Hepatocyte (in vitro differentiated cells): Measurements from ENCODE around the gene SEC61A1.

Experiments used
- EZH2 ChIP-seq: fragments of 200-600 bp; sonication (generic); IDR thresholded peaks from 2 replicates; pipeline ENCODE4 v1.6.1; 2016; ENCODE audit warnings: antibody characterized with exemption, mild to moderate bottlenecking, borderline replicate concordance
- TF ChIP-seq, protein P1 (sequence below): fragments of 200-600 bp; sonication (generic); IDR thresholded peaks from 2 replicates; pipeline ENCODE4 v1.5.1; 2016; ENCODE audit warnings: antibody characterized with exemption, mild to moderate bottlenecking; ENCODE audit not compliant: poor library complexity

DNA sequence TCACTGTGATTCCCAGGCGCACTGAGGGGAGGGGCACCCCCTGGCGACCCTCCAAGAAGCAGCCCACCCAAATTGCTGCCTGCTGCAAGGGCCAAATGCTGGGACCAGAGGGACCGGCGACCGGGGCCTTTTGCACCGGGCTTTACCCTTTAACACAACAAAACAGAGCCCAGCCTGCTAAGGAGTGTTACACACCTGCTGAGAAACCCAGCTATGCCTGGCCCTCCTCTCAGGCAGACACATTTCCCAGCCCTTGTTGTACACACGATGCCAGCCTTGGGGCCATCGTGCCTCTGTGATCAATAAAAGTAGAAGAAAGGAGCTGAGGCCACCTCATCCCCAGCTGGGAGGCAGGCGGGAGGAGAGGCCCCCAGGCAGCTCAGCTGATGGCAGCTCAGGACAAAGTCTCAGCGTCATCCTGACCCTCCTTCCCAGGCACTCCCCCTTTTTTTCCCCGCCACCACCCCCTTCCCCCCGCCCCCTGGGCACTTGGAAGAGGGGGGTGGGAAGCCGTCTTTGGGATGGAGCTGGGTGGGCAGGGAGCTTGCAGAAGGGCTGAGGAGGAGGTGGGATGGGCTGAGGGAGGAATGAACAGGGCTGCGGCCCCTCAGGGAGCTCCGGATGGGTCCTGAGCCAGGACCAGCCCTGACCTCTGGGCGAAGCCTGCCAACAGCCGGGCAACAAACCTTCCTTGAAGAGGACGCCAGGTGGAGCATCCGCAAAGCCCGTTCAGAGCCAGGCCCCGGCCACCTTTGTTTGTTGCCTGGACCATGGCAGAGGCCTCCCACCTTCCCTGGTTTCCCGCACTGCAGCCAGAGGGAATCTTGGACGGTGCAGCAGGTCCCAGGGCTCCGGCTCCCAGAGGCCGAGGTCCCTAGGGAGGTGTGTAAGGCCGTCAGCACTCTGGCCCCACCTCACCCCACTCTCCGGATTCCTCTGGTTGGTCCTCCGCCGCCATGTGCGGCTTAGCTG is 45.9 kb upstream of the SEC61A1 start:
- TF ChIP-seq, protein P1, sequence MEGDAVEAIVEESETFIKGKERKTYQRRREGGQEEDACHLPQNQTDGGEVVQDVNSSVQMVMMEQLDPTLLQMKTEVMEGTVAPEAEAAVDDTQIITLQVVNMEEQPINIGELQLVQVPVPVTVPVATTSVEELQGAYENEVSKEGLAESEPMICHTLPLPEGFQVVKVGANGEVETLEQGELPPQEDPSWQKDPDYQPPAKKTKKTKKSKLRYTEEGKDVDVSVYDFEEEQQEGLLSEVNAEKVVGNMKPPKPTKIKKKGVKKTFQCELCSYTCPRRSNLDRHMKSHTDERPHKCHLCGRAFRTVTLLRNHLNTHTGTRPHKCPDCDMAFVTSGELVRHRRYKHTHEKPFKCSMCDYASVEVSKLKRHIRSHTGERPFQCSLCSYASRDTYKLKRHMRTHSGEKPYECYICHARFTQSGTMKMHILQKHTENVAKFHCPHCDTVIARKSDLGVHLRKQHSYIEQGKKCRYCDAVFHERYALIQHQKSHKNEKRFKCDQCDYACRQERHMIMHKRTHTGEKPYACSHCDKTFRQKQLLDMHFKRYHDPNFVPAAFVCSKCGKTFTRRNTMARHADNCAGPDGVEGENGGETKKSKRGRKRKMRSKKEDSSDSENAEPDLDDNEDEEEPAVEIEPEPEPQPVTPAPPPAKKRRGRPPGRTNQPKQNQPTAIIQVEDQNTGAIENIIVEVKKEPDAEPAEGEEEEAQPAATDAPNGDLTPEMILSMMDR, result no peak
- no peak for TF ChIP-seq EZH2
